Astrocyte of the cerebellum (primary cell): ENCODE data around the gene CH25H.
"Not testable (repeated sequence)": the region's sequence is repeated elsewhere in the genome, so short reads cannot be mapped to it uniquely, and the experiment has no call there.

Experiments used
- DNase-seq: peaks from one replicate; pipeline ENCODE4 v3.0.0-alpha.2; 2011; ENCODE audit warnings: low read depth
- H3K4me3 ChIP-seq: 2 replicates; pipeline ENCODE4 v1.5.1; 2011; ENCODE audit warnings: mild to moderate bottlenecking, low read depth, low read length, moderate library complexity
- in situ Hi-C: cut with HindIII; loops from 2 replicates; pipeline ENCODE4 v1.10.0; 2017; ENCODE audit warnings: low sequenced_read_pairs
- TF ChIP-seq, protein P1 (sequence below): IDR thresholded peaks from 2 replicates; pipeline ENCODE4 v1.5.1; 2012; ENCODE audit warnings: low read length, low read depth, moderate library complexity, mild to moderate bottlenecking; ENCODE audit errors: missing control alignments

Gene CH25H

DNA sequence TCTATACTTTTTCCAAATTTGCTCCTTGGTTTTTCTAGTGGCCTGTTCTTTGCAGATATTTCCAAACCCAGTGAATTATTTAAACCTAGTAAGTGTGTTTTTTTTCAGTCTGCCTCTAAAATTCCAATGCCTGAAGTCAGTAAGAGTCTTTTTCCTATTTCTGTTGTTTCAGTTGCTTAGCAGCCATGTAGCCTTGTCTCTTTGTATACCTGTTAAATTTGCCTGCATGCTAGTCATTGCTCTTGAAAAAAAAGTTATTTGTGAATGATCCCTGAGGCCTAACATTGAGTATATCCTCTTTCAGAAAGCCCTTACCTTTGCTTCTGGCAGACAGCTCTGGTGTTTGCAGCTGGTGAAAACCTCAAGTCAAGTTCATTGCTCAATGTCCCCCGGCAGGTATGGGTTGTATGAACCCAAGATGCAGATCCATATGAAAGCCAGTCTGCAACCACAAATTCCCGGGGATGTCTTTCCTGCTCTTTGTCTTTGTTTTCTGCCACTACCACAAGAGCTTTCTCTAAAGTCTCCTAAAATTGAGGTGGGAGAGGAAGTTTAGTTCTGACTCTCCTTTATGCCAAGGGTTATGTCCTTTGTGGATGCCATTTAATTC, 35.7 kb downstream of the CH25H start:
- in situ Hi-C loops = no loop called here
- H3K4me3 ChIP-seq = no peak overlapping the region
- no peak for DNase-seq
- TF ChIP-seq, protein P1, sequence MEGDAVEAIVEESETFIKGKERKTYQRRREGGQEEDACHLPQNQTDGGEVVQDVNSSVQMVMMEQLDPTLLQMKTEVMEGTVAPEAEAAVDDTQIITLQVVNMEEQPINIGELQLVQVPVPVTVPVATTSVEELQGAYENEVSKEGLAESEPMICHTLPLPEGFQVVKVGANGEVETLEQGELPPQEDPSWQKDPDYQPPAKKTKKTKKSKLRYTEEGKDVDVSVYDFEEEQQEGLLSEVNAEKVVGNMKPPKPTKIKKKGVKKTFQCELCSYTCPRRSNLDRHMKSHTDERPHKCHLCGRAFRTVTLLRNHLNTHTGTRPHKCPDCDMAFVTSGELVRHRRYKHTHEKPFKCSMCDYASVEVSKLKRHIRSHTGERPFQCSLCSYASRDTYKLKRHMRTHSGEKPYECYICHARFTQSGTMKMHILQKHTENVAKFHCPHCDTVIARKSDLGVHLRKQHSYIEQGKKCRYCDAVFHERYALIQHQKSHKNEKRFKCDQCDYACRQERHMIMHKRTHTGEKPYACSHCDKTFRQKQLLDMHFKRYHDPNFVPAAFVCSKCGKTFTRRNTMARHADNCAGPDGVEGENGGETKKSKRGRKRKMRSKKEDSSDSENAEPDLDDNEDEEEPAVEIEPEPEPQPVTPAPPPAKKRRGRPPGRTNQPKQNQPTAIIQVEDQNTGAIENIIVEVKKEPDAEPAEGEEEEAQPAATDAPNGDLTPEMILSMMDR = no peak

DNA sequence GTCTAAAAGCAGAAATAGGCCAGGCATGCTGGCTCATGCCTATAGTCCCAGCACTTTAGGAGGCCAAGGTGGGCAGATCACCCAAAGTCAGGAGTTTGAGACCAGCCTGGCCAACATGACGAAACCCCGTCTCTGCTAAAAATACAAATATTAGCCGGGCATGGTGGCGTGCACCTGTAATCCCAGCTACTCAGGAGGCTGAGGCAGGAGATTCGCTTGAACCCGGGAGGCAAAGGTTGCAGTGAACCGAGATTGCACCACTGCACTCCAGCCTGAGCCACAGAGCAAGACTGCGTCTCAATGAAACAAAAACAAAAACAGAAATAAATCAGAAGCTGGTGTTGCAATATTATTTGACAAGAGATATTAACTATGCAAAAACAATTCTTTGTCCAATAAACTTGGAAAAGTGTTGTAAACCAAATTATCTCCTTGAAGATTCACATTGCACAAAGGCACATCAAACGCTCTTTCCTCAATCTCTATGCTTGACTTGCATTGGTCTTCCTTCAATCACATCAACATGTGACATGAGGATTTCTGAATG, 38.7 kb downstream of the CH25H start:
- DNase-seq, in situ Hi-C loops, H3K4me3 ChIP-seq: not testable (repeated sequence)

DNA sequence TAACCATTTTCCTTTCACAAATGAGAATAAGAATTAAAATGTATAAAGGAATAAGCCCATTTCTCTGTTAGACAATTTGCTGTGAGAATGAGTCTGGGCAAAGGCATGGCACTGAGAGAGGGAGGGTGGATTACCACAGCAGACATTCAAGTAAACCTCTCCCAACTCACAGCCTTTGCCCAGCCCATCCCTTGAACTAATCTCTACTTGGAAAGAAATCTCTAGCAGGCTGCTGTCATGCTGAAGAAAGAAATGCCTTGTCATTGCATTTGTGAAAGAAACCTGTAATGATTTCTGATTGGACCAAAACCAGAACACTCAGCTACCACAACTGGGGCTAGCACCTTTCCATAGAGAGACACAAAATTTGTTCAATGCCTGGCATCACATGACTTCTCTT, 39.2 kb downstream of the CH25H start:
- in situ Hi-C loops = no loop called here
- DNase-seq = no peak
- no peak overlapping the region for H3K4me3 ChIP-seq

DNA sequence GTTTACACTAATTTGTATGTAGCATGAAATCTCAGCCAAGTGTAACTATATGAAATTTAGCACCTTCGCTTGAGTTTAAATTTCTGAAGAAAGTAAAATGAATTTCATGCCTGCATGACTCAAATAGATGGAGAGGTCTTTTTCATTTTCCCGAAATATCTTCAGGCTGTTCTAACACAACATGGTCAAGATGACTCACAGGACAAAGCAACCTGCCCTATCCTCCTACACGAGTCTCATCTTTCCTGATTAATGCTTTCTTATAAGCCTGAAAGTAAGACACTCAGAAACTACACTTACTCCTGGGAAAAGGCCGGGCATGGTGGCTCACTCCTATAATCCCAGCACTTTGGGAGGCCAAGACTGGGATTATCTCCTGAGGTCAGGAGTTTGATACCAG, 41.2 kb downstream of the CH25H start:
- TF ChIP-seq, protein P1 = no peak
- in situ Hi-C loops = no loop called here
- DNase-seq = no peak
- no peak overlapping the region for H3K4me3 ChIP-seq

More for the DNA sequence above, 39.2 kb downstream of the CH25H start:
- TF ChIP-seq, protein P1 = no peak

DNA sequence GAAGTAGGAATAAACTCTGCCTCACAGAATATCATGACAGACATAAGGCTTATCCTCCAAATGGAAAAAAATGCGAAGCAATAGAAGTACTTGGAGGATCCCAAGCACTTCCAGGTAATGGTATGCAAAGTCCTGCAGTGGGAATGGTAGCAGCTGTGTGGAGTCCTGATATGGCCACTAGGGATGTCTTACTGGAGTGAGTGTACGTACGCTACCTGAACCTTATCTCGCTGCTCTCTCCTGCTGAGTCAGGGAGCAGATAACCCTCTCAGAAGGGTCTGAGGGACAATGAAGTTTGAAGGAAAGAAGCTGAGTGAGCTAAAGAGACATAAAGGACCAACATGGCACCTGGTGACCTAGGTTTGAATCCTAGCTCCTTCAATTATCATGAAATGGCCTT, 42.2 kb downstream of the CH25H start:
- TF ChIP-seq, protein P1 = no peak
- DNase-seq = no peak
- H3K4me3 ChIP-seq = no peak overlapping the region
- in situ Hi-C loops = no loop called here

DNA sequence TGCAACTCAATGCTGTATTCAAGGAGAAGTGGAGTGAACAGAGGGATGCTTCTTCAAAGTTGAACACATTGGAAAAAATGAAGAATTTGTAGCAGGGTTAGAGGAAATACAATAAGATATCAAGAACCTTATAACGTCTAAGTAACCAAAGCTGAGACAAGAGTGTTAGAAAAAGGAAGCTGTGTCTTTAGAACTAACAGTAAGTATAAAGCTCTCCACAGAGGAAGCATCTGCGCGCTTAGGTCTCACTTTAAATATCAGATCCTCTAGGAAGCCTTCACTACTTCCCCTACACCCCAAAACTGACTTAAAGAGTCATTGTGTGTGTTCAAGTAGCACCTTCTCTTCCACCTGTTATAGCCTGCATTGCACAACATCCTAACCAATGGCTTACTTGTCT, 43.0 kb downstream of the CH25H start:
- no peak overlapping the region for H3K4me3 ChIP-seq
- TF ChIP-seq, protein P1 = no peak
- no peak for DNase-seq
- in situ Hi-C loops = no loop called here

DNA sequence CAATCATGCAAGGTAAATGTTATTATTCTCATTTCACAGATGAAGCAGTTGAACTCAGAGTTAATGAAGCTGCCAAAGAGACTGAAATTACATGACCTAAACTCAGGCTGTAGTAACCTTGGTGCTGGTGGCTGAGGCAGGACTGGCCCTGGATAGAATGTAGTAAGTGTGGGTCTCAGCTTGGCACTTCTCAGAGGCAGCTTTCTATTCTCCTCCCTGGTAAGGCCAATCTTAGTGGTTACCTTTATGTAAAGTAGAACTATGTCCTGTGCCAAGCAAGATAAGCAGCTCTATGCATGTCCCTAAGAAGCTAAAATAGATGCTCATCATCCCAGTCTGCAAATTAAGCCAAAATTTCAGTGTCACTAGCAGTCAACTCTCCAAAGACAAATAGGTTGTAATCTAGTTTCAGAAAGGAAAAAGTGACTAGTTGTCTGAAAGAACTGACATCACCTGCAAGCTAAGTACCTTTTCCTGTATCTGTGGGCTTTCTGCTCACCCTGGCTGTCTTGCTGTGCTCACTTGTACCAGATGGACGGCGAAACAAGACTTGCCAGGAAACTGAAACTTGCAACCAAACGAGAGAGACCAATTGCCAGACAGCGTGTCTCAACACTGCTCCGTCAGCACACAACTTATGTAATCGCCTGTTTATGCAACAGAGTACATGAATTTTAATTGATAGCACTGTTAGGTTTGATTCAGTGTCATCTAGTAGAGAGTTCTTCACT, 43.7 kb downstream of the CH25H start:
- TF ChIP-seq, protein P1 = no peak
- no peak for DNase-seq
- in situ Hi-C loops = no loop called here
- H3K4me3 ChIP-seq = no peak overlapping the region
